Measurements from ENCODE around the gene NUDT4. TPM values are rescaled to one million over a fixed set of nuclear protein-coding genes. Genes with fewer than 3 reads are reported as not detected.
A peak's percentile ranks its signal among the peaks of the same experiment; 100 is the strongest.
"Not testable (repeated sequence)": the region's sequence is repeated elsewhere in the genome, so short reads cannot be mapped to it uniquely, and the experiment has no call there.

NUDT4 gene
- total RNA-seq, 1 donor from 2014 or later, result 410 TPM

- DNase-seq (no peak), ATAC-seq (ENCODE audit: poor library complexity) (no peak)
- intact Hi-C loops (cut with DNase I), result no loop called here
Observed at GRCh38 chr12:93363841-93364297, 13.9 kb upstream of the NUDT4 start.

GRCh38 chr12:93365616-93366405 lies 11.9 kb upstream of the NUDT4 start:
- intact Hi-C loops (cut with DNase I), result no loop called here

GRCh38 chr12:93366422-93366821 lies 11.3 kb upstream of the NUDT4 start:
- ATAC-seq (ENCODE audit: poor library complexity) (no peak), DNase-seq (no peak)
- intact Hi-C loops (cut with DNase I), result no loop called here

More at GRCh38 chr12:93365616-93366405, 11.9 kb upstream of the NUDT4 start:
- no peak for ATAC-seq (ENCODE audit: poor library complexity)
- no peak for DNase-seq

GRCh38 chr12:93368766-93369165 lies 9.0 kb upstream of the NUDT4 start:
- no peak for ATAC-seq (ENCODE audit: poor library complexity)
- intact Hi-C loops (cut with DNase I), result no loop called here
- DNase-seq, result no peak

GRCh38 chr12:93369505-93369904 lies 8.2 kb upstream of the NUDT4 start:
- intact Hi-C loops (cut with DNase I), result no loop called here
- ATAC-seq (ENCODE audit: poor library complexity), result no peak
- no peak for DNase-seq

GRCh38 chr12:93370947-93371346 lies 6.8 kb upstream of the NUDT4 start:
- DNase-seq, result no peak
- ATAC-seq (ENCODE audit: poor library complexity), result no peak
- intact Hi-C loops (cut with DNase I), result no loop called here

GRCh38 chr12:93373961-93374656 lies 3.6 kb upstream of the NUDT4 start:
- intact Hi-C loops (cut with DNase I), result no loop called here
- ATAC-seq (ENCODE audit: poor library complexity) (no peak), DNase-seq (no peak)

- DNase-seq (no peak), ATAC-seq (ENCODE audit: poor library complexity) (no peak)
- intact Hi-C loops (cut with DNase I), result loop anchor here (5.0 kb wide), 1 partner anchor 74 kb away; no protein-coding TSS in a partner anchor
Observed at GRCh38 chr12:93375906-93376305, 1.8 kb upstream of the NUDT4 start.

GRCh38 chr12:93376436-93377251 lies 1.1 kb upstream of the NUDT4 start:
- peak; percentile 59 for DNase-seq
- peak; percentile 49 for ATAC-seq (ENCODE audit: poor library complexity)
- intact Hi-C loops (cut with DNase I), result loop anchor here (5.0 kb wide), 1 partner anchor 74 kb away; no protein-coding TSS in a partner anchor

- DNase-seq; ATAC-seq (ENCODE audit: poor library complexity): not testable (repeated sequence)
- intact Hi-C loops (cut with DNase I), result loop anchor here (5.0 kb wide), 1 partner anchor 76 kb away; no protein-coding TSS in a partner anchor
Observed at GRCh38 chr12:93378196-93378997, 672 bp downstream of the NUDT4 start.

GRCh38 chr12:93378998-93379325 lies 1.2 kb downstream of the NUDT4 start:
- DNase-seq (no peak), ATAC-seq (ENCODE audit: poor library complexity) (no peak)
- intact Hi-C loops (cut with DNase I), result loop anchor here (5.0 kb wide), 1 partner anchor 77 kb away; no protein-coding TSS in a partner anchor

- intact Hi-C loops (cut with DNase I), result loop anchor here (5.0 kb wide), 1 partner anchor 77 kb away; no protein-coding TSS in a partner anchor
- no peak for ATAC-seq (ENCODE audit: poor library complexity)
- no peak for DNase-seq
Observed at GRCh38 chr12:93379326-93379980, 1.7 kb downstream of the NUDT4 start.

GRCh38 chr12:93379981-93380361 lies 2.2 kb downstream of the NUDT4 start:
- intact Hi-C loops (cut with DNase I), result loop anchor here (5.0 kb wide), 1 partner anchor 78 kb away; no protein-coding TSS in a partner anchor
- DNase-seq (no peak), ATAC-seq (ENCODE audit: poor library complexity) (no peak)

- DNase-seq, result no peak
- intact Hi-C loops (cut with DNase I), result no loop called here
- no peak for ATAC-seq (ENCODE audit: poor library complexity)
Observed at GRCh38 chr12:93380480-93381121, 2.9 kb downstream of the NUDT4 start.

- intact Hi-C loops (cut with DNase I), result no loop called here
- DNase-seq (no peak), ATAC-seq (ENCODE audit: poor library complexity) (no peak)
Observed at GRCh38 chr12:93381161-93381975, 3.6 kb downstream of the NUDT4 start.

- DNase-seq; intact Hi-C loops (cut with DNase I); ATAC-seq (ENCODE audit: poor library complexity): not testable (repeated sequence)
Observed at GRCh38 chr12:93381976-93382437, 4.3 kb downstream of the NUDT4 start.

Measured in Right ventricle myocardium superior (tissue), 1 donor.